Measurements from ENCODE around the gene IRF7. TPM values are rescaled to one million over a fixed set of nuclear protein-coding genes. Genes with fewer than 3 reads are reported as not detected.

Gene IRF7
- total and polyA plus RNA-seq, 2 donors (not counting 3 experiments of a cell fraction or from before 2014, with no cell fraction given): 12.6 to 14.7 TPM

DNA sequence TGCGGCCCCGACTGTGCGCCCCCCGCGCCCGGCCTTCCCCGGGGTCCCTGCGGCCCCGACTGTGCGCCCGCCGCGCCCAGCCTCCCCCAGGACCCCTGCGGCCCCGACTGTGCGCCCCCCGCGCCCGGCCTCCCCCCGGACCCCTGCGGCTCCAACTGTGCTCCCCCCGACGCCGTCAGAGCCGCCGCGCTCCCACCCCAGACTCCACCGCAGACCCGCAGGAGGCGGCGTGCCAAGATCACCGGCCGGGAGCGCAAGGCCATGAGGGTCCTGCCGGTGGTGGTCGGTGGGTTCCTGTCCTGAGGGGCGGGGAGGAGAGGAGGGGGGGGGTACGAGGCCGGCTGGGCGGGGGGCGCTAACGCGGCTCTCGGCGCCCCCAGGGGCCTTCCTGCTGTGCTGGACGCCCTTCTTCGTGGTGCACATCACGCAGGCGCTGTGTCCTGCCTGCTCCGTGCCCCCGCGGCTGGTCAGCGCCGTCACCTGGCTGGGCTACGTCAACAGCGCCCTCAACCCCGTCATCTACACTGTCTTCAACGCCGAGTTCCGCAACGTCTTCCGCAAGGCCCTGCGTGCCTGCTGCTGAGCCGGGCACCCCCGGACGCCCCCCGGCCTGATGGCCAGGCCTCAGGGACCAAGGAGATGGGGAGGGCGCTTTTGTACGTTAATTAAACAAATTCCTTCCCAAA, 24.4 kb upstream of the IRF7 start:
- no peaks in the 10 kb centered on the region for H3K9me3 ChIP-seq (replicated peaks; ENCODE audit: control insufficient read depth, insufficient read depth, low read length)
- DNase-seq (ENCODE audit: low read depth, low spot score) (no peak), FAIRE-seq (no peak)
- H3K79me2 ChIP-seq (ENCODE audit: control insufficient read depth, insufficient read depth, low read length): no peaks in the 10 kb centered on the region
- no peaks in the 10 kb centered on the region for H3K9me1 ChIP-seq (replicated peaks; ENCODE audit: control insufficient read depth, extremely low read depth, insufficient read depth, low read length)
- CTCF ChIA-PET: interaction anchor here (0.6 to 1.1 kb wide), 2 partner anchors 45 to 56 kb away, joined by 3 read pairs; partner anchors contain the start of gene TMEM80
- intact Hi-C loops (cut with micrococcal nuclease): no loop called here
- no peak for TF ChIP-seq MAX (IDR thresholded peaks at IDR 0.05; ENCODE audit: insufficient read depth, insufficient read length)
- no peak for TF ChIP-seq POLR2AphosphoS5 (IDR thresholded peaks at IDR 0.05; ENCODE audit: insufficient read depth, low read depth, low read length)
- TF ChIP-seq POLR2A (IDR thresholded peaks at IDR 0.05; ENCODE audit: low read depth, low read length): no peak
- no peak for TF ChIP-seq GATA2 (IDR thresholded peaks at IDR 0.05; ENCODE audit: insufficient read depth, insufficient read length, low read depth, low read length)
- TF ChIP-seq EZH2 (IDR thresholded peaks at IDR 0.05; ENCODE audit: borderline replicate concordance, low read depth, low read length, severe bottlenecking): no peak
- TF ChIP-seq JUN (IDR thresholded peaks at IDR 0.05; ENCODE audit: borderline replicate concordance, insufficient read depth, insufficient read length, low read depth): no peak
- no peak for TF ChIP-seq CTCF (IDR thresholded peaks at IDR 0.05; ENCODE audit: extremely low read depth in 1 of 2, insufficient read depth in 1 of 2, low read depth in 1 of 2, low read length in 2 of 2)
- no peak for TF ChIP-seq FOS (IDR thresholded peaks at IDR 0.05; ENCODE audit: borderline replicate concordance, insufficient read depth, low read length)
- TF ChIP-seq MYC (IDR thresholded peaks at IDR 0.05; ENCODE audit: low read depth, low read length): no peak
- H4K20me1 ChIP-seq (replicated peaks; ENCODE audit: control insufficient read depth, extremely low read depth, insufficient read depth, low read length): no peaks in the 10 kb centered on the region
- POLR2A ChIA-PET: no interaction called here
- peaks cover 27 to 45% of the 10 kb centered on the region in 2 experiments for H3K27me3 ChIP-seq (ENCODE audit: control insufficient read depth in 2 of 2, insufficient read depth in 2 of 2, low read length in 2 of 2)
- peaks cover 0 to 12% of the 10 kb centered on the region in 2 experiments for H3K36me3 ChIP-seq (ENCODE audit: control insufficient read depth in 2 of 2, extremely low read depth in 1 of 2, insufficient read depth in 2 of 2, low read length in 2 of 2)
- H3K4me1 ChIP-seq (ENCODE audit: control insufficient read depth, extremely low read depth, insufficient read depth, low read length): peaks cover 4% of the 10 kb centered on the region
- H3K4me3 ChIP-seq (replicated peaks in 1 of 3; ENCODE audit: insufficient read depth in 1 of 3, low read depth in 1 of 3, low read length in 3 of 3): no peak overlapping the region
- H3K27ac ChIP-seq (ENCODE audit: insufficient read depth, low read depth, low read length): no peak overlapping the region
- dilution Hi-C loops (cut with MboI; ENCODE audit: extremely low pct_ligation_motif_present, low sequenced_read_pairs): no loop called here
- no peak overlapping the region for H3K4me2 ChIP-seq (ENCODE audit: insufficient read depth, low read length)
- H3K9ac ChIP-seq (replicated peaks; ENCODE audit: extremely low read depth, insufficient read depth, low read length): no peak overlapping the region
- H2AFZ ChIP-seq (ENCODE audit: low read depth, low read length): no peak overlapping the region
- BruUV-seq (replicated peaks): no TSS peak
